Stimulated activated CD4-positive, alpha-beta T cell treated with anti-CD3 and anti-CD28 coated beads, Interleukin-2, amount 100 ng/mL, for 48 hours (primary cell): ENCODE data around the gene CHL1.

Experiments
- DNase-seq, 2 donors: peaks; one replicate each; pipeline ENCODE4 v3.0.0-alpha.2; 2020

CHL1 gene, protein sequence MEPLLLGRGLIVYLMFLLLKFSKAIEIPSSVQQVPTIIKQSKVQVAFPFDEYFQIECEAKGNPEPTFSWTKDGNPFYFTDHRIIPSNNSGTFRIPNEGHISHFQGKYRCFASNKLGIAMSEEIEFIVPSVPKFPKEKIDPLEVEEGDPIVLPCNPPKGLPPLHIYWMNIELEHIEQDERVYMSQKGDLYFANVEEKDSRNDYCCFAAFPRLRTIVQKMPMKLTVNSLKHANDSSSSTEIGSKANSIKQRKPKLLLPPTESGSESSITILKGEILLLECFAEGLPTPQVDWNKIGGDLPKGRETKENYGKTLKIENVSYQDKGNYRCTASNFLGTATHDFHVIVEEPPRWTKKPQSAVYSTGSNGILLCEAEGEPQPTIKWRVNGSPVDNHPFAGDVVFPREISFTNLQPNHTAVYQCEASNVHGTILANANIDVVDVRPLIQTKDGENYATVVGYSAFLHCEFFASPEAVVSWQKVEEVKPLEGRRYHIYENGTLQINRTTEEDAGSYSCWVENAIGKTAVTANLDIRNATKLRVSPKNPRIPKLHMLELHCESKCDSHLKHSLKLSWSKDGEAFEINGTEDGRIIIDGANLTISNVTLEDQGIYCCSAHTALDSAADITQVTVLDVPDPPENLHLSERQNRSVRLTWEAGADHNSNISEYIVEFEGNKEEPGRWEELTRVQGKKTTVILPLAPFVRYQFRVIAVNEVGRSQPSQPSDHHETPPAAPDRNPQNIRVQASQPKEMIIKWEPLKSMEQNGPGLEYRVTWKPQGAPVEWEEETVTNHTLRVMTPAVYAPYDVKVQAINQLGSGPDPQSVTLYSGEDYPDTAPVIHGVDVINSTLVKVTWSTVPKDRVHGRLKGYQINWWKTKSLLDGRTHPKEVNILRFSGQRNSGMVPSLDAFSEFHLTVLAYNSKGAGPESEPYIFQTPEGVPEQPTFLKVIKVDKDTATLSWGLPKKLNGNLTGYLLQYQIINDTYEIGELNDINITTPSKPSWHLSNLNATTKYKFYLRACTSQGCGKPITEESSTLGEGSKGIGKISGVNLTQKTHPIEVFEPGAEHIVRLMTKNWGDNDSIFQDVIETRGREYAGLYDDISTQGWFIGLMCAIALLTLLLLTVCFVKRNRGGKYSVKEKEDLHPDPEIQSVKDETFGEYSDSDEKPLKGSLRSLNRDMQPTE (N-terminal part only)

DNA sequence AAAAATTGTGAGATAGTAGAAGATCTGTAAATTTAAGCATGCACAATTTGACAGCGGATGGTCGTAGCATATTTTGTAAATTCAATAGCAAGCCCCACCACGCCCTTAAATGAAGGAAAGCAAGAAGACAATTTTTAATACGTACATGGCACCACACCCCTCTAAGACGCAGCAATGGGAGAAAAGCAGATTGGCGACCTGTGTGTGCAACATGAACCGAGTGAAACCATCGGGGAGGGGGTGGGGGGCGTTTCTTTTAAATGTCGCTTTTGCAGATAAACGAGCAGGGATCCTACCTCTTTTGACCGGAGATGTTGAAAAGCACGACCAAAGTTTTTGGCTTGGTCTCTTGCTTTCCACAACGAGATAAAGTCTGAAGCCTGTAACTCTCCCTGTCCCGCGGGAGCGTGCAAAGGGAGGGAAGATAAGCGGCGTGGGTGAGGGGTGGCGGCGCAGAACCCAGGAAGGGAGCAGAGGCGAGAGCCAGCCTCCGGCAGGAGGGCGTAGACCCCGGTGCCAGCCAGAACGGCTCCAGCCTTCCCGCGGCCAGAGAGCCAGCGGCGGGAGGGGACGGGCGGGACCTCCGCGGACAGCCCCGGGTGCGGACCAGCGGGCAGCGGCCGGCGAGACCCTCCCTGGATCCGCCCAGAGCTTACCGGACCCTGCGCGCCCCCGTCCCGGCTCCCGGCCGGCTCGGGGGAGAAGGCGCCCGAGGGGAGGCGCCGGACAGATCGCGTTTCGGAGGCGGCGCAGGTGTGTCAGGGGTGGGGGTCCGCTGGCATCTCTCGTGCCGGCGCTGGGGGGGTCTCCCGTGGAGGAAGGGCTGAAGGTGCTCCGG, at the start of gene CHL1:
Gene CHL1, plus strand, starts transcription at position 453 of the 838 bp plus-strand sequence. CDS start 123,014 bp downstream, outside the sequence.
- no peak for DNase-seq

DNA sequence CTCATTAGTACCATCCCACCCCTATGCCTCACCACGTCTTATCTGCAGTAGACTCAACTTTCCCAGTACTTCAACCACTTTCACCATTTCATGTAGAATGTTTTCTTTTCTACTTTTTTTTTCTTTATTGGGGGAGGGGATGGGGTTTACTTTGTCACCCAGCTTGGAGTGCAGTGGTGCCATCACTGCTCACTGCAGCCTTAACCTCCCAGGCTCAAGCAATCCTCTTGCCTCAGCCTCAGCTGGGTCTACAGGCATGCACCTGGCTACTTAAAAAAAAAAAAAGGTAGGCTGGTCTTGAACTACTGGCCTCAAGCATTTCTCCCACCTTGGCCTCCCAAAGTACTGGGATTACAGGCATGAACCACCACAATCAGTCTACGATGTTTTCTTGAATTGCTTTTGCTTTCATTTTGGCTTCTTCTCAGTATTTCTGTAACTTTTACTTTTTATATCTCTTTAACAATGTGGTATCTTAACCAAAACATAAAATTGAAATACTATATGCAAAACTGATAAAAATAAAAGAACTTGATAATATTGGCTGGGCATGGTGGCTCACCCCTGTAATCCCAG, 44.9 kb upstream of the CHL1 start:
- no peak for DNase-seq

DNA sequence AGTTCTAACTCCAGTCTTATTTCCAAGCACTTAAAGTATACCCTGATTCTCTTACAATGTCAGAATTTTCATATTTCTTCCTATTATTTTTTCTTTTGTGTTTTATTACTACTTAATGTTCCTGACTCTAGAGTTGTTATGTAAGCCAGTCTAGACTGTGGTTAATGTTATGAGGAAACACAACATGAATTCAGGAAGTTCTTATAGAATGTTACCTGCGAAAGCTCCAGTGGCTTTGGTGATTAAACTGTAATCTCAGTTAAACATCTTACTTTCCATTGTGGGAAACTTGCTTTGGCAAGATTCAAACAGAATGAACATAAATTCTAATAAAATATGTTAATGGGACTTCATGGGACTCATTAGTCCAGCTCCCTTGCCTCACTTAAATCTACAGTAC, 36.6 kb upstream of the CHL1 start:
- no peak for DNase-seq

DNA sequence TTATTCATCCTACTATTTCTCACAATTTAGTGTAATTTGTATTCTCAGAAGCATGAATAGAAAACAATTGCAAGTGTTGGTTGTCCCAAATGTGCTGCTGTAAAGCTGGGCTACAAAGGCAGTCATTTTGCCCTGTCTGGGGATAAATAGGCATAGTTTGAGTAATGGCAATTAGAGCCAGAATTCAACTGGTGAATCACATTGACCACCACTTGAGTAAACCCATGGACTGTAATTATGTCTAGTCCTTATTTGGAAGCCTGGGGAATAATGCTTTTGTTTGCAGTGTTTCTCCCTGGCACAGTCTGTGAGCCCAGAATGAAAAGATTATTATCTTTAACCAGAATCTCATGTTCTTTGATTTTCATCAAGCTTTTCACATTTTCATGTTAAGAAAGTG, 30.5 kb upstream of the CHL1 start:
- no peak for DNase-seq

DNA sequence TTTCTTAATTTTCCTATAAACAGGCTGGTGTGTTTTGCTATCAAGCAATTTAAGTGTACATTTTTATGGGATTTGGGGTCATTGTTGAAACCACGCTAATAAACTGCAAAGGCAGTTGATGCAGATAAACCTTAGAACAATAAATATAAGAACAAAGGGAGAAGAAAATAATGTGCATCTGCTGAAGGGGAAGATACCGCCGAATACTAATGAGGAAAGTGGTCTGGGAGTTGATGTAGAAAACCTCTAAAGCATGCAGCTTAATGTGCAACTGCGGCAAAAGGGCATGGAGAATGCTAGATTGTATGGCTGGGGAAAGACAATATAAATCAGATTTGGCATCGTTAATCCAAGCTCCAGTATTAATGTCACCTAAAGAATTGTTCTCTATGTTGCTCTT, 29.8 kb upstream of the CHL1 start:
- DNase-seq, result no peak

DNA sequence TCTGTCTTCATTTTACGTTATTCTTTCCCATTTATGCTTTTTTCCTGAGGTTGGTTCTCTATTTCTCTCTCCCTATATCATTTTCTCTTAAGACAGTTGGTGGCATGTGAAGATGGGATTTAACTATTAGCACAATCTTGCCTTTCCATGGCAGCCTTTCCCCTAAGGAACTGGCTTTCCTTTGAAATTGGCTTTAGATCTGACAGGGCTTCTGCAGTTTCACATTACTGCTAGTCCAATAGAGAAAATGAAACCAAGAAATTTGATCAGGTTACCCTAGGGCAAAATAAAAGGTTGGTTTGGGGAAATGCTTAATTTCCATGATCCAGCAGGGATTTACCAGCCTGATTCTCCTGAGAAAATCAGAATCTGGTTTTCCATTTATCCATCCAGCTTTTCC, 22.7 kb upstream of the CHL1 start:
- DNase-seq, result no peak

DNA sequence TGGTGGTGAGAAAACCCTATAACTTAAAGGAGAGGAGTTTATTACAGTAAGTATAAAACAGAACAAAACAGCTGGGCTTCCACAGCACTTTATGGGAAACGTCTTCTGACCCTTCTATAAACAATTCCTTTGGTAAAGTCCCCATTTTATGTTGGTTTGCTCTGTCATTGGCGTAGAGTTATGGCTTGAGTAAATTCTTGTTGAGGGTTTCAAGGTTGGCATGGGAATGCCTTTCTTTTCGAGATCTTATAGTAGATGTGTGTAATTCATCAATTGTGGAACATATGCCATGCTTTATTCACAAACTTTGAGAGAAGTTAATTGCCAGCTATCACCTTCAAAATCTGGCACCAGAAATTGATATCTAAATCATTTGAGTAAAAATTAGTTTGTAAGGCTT, 11.6 kb upstream of the CHL1 start:
- DNase-seq, result no peak

DNA sequence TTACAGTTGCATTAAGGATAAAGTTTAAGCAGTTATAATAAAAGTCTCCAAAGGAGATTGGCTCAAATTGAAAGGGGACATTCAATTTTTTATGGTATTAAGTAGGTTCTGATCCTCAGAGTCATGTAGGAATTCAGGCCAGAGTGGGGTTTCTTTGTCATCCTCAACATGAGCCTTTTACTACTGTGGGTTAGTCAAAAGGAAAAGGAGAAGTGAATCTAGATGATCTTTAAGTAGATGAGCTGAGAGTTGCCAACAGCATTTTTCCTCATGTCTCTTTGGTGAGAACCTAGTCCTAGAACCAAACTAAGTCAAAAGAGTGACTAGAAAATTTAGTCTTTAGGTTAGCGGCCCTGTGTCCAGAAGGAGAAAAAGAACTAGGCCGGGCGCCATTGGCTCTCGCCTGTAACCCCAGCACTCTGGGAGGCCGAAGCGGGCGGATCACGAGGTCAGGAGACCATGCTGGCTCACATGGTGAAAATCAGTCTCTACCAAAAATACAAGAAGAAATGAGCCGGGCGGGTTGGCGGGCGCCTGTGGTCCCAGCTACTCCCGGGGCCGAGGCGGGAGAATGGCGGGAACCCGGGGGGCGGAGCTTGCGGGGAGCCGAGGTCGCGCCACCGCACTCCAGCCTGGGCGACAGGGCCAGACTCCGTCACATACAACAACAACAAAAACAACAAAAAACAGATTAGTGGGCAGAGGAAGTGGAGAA, 4.2 kb upstream of the CHL1 start:
- DNase-seq, result no peak

DNA sequence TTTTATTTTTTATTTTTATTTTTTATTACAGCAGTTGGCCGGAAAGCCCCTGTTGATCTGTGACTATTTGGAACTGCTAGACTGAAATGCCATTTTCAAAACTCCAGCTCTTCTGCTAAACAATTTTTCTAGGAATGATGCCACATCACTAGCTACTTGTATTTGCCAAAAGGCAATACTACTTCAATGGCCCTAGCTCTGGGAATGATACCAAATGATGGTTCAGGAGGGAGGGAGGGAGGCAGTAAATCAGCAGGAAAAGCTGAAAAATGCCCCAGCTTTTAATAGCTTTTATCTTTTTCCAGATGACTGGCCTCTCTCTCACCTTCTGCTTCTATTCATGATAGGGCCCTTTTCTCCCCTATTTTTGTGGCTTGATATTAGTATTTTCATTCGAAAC, 2.6 kb upstream of the CHL1 start:
- no peak for DNase-seq

DNA sequence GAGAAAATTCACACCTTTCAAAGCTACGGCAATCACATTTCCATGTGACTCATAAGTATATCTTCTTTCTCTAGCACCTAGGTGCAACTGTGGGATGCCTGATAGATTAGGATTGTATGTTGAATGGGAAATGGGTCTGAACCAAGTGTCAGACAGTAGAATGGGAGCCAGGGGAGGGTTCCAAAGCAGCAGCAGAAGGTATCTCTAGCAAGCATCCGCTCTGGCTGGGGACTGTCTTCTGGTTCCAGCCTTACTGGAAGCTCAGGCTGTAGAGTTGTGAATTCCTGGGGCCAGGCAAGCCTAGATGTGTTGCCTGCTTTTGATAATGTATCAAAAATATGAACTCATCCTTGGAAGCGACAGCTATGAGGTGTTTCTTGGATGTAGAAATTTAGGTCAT, 2.1 kb upstream of the CHL1 start:
- no peak for DNase-seq

DNA sequence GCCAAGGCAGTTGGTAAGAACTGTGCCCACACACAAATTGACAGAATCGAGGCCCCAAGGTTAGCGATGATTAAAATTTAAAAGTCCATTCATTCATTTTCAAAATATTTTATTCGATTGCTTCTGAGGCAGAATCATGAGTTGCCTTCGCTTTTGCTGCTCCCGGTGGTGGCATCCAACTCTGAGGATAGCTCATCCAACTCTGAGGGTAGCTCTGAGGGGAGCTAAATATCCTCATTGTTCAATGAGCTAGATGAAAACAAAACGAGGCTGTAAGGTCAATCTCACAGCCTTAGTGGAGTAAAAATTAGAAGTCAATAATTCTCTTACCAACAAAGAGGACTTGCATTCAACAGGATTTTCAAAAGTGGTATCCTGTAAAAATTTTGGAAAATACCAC, 897 bp upstream of the CHL1 start:
- no peak for DNase-seq

DNA sequence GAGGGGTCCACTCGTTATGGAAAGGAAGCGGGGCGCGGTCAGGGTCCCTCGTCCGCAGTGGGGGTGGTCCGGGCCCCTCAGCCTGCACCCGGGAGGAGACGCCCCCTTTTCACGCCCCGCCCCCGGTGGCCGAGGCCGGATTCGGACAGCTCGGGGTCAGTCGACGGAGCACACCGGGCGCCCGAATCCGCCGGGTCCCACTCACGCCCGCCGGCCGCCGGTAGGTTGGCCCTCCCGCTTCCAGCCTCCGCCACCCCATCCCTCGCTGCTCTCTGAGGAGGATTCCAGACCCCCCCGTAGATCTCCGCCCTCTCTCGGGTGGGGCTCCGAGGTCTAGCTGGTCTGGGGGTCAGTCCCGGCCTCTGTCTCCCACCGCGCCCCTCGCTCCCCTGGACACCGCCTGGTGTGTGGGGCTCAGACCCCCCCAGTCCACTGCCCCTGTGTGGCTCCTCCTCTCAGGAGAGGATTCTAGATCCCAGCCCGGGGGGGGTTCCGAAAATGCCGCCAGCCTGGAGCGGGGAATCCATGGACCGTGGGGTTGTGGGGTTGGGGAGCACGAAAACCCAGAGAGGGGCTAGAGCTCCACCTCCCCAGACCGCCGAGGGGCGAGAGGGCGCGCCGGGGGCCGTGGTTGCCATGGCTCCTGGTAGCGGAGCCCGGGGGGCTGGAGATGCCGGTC, 725 bp downstream of the CHL1 start:
- DNase-seq, result no peak

DNA sequence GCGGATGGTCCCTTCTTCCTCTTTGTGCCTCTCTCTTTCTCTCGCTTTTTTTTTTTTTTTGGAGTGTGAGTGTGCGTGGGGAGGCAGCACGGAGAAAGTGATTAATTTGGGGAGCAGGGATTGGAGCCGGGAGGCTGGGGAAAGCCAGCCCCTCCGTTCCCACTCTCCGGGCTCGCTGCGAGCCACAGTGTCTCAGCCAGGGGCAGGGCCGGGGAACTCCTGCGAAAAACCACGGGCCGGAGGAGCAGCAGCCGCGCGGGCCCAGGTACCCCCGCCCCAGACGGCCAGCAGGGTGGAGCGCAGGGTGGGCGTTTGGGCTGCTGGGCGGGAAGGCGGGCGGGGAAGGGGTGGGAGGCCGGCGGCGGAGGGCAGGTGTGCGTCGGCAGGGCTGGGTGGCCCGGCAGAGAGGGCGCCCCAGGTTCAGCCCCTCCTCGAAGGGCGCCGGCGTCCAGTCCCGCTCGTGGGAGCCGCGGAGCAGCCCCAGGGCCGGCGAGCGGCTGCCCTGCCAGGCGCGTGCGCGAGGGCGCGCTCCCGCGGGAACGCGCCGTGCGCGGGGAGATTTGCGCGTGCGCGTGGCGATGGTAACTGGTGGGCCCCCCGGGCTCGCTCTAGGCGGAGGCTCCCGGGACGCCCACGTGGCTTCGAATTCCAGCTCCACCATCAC, 1.4 kb downstream of the CHL1 start:
- DNase-seq, result no peak

DNA sequence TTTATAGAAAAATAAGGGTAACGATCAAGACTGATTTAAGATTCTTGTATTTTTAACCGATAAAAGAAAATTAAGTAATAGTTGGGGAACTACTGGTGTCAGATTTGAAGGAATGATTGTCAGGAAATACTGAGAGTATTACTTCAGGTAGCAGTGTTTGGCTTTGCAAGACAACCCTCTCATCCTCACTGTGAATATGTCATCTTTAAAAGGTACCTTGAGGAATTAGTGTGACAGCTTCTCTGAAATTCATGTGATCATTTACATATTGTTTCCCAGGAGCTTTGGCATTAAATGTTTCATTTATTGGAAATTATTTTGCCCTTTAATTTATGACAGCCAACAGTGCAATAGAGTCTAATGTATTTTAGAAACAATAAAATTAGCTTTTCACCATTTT, 3.3 kb downstream of the CHL1 start:
- DNase-seq, result no peak

DNA sequence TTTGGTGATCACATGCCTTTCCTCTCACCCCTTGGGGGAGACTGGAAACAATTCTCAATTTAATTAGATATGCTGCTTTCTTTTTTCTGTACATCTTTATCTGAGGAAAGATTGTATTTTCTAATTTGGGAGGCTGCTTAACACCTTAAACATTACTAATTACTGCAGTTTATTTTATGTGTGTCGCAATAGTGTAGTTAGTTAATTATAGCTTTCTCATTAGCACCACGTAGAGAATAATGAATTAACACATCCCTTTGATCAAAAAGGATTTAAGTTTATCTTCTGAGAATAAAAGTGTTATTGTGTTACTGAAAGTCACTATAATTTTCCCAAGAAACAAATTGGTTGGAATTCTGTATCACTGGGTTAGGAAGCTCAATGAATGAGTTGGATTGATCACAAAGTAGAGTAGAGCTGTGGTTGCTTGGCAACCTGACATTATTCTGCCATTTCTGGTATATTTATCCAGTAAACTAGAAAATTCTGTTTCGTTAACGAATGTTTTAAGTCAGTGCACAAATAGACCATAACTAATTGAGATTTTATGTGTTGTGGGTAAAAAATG, 4.3 kb downstream of the CHL1 start:
- no peak for DNase-seq

DNA sequence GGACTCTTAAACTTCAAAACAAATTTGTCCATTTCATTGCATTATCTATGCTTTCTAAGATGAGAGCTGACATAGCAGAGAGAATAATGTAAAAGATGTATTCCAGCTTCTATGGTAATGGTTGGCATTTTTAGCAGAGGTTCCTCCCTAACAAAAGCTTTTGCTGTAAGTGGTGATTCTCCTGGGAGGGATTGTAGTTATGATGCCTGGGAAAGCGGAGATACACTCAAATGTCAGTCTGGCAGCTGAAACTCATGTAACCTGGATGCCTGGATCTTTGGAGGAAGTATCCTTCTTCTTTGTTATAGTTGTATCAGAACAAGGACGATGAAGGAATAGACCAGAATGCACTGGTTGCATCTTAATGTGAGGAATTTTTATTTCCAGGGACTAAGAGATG, 7.5 kb downstream of the CHL1 start:
- DNase-seq, result no peak

DNA sequence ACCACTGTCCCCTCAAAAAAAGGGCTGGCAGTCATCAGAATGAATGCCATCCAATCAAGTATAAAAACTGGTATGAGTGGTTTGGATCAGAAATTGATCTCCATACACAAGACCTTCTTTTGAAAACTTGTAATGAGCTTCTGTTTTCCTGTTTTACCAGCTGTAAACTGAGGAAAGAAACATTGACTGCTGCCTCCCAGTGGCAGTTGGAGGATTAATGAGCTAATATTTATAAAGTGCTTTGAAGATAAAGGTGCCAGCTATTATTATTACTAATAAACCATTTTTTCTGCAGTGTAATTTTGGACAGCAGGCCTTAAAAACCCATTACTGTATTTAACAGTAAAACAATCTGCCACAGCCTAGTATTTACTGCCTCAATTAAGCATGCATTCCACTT, 11.4 kb downstream of the CHL1 start:
- DNase-seq, result no peak

DNA sequence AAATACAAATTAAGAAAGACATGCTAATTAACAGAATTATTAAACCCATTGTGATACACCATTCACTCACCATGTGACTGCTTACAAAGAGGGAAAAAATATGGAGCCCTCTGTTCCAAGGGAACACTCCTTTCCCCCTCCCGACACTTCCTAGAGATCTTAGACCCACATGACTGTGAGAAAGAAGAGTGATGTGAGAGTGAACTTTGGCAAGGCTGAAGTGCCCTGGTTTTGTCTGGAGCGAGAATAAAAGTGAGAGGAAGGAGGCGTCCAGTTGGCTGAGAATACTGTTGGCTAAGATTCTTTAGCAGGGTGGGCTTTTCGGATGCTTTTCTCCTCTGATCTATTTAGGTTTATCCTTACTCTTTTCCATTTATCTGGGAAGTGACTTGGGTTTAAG, 14.1 kb downstream of the CHL1 start:
- no peak for DNase-seq

DNA sequence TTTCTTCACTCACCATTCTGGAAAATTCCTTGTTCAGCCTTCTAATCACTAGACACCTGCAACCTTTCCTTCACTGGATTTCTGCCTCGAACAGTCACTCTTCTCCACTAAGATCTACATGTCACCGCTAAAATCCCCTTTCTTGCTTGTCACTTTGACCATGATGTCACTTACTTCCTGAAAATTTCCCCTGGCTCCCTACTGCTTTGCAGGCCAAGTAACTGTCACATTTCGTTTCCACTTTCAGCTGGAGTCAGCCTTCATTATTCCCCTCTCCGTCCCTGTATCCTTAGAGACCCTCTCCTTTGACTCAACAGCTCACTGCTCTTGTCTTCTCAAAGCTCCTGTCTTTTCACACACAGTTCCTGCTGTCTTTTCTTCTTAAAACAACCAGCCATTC, 15.9 kb downstream of the CHL1 start:
- DNase-seq, result no peak
